Esophagus squamous epithelium (tissue), 4 donors: ENCODE measurements around the gene LYPD5.
"Not testable (repeated sequence)": the region's sequence is repeated elsewhere in the genome, so short reads cannot be mapped to it uniquely, and the experiment has no call there.

Source experiments
- POLR2A ChIP-seq, 4 donors: fragments of 450-650 bp; IDR thresholded peaks; one replicate each; pipeline ENCODE4 v1.6.1; 2017; ENCODE audit warnings: antibody characterized with exemption in 4 of 4, mild to moderate bottlenecking in 4 of 4, moderate library complexity in 3 of 4
- TF ChIP-seq, protein P1 (sequence below), 6 experiments: fragments of 450-650 bp in 4 of 6; fragments of 200-600 bp in 2 of 6; sonication (generic) in 2 of 6; IDR thresholded peaks; one replicate each; pipeline ENCODE4 v1.5.1; 2016 to 2019; ENCODE audit warnings: antibody characterized with exemption in 6 of 6, mild to moderate bottlenecking in 4 of 6, moderate library complexity in 4 of 6

GRCh38 chr19:43764684-43765083, 37.6 kb downstream of the LYPD5 start:
- TF ChIP-seq, protein P1, sequence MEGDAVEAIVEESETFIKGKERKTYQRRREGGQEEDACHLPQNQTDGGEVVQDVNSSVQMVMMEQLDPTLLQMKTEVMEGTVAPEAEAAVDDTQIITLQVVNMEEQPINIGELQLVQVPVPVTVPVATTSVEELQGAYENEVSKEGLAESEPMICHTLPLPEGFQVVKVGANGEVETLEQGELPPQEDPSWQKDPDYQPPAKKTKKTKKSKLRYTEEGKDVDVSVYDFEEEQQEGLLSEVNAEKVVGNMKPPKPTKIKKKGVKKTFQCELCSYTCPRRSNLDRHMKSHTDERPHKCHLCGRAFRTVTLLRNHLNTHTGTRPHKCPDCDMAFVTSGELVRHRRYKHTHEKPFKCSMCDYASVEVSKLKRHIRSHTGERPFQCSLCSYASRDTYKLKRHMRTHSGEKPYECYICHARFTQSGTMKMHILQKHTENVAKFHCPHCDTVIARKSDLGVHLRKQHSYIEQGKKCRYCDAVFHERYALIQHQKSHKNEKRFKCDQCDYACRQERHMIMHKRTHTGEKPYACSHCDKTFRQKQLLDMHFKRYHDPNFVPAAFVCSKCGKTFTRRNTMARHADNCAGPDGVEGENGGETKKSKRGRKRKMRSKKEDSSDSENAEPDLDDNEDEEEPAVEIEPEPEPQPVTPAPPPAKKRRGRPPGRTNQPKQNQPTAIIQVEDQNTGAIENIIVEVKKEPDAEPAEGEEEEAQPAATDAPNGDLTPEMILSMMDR (IDR thresholded peaks at IDR 0.05), result not testable (repeated sequence)
- not testable (repeated sequence) for TF ChIP-seq POLR2A (IDR thresholded peaks at IDR 0.05)
